CD4-positive, alpha-beta memory T cell (primary cell): ENCODE measurements around the gene S100A5. TPM values are rescaled to one million over a fixed set of nuclear protein-coding genes. Genes with fewer than 3 reads are reported as not detected.
A peak's percentile ranks its signal among the peaks of the same experiment; 100 is the strongest.

Experiments used
- CTCF ChIA-PET: fragments of 350-600 bp; sonication (Branson Sonifier 250); formaldehyde crosslinking; loops from one replicate; lab custom pipeline; 2021; ENCODE audit warnings: inconsistent platforms; ENCODE audit not compliant: partially characterized antibody; lab: Charles Lee
- POLR2A ChIA-PET: fragments of 350-600 bp; sonication (Branson Sonifier 250); formaldehyde crosslinking; loops from one replicate; lab custom pipeline; 2021; ENCODE audit not compliant: partially characterized antibody; lab: Charles Lee
- DNase-seq, 5 donors: peaks; one replicate each; pipeline versions ENCODE4 v3.0.0 to v3.0.0-alpha.2; 2020 to 2022; ENCODE audit warnings: mixed read lengths in 1 of 5
- H3K27ac ChIP-seq: one replicate; pipeline ENCODE4 v1.7.0; 2013; ENCODE audit warnings: low read depth, low read length
- H3K27me3 ChIP-seq: 2 replicates; pipeline ENCODE4 v1.7.0; 2013; ENCODE audit warnings: mild to moderate bottlenecking, low read length, moderate library complexity; ENCODE audit not compliant: insufficient read depth
- H3K36me3 ChIP-seq: 2 replicates; pipeline ENCODE4 v1.7.0; 2013; ENCODE audit warnings: mild to moderate bottlenecking, low read length, moderate library complexity; ENCODE audit not compliant: insufficient read depth
- H3K4me1 ChIP-seq: 2 replicates; pipeline ENCODE4 v1.7.0; 2013; ENCODE audit warnings: mild to moderate bottlenecking, low read length, moderate library complexity; ENCODE audit not compliant: insufficient read depth
- H3K4me3 ChIP-seq, 2 donors: one replicate each; pipeline ENCODE4 v1.7.0; 2013; ENCODE audit warnings: low read length in 2 of 2, mild to moderate bottlenecking in 1 of 2
- H3K9me3 ChIP-seq, 2 donors: one replicate each; pipeline ENCODE4 v1.7.0; 2013; ENCODE audit warnings: low read length in 2 of 2, control low read depth in 1 of 2; ENCODE audit not compliant: control insufficient read depth in 1 of 2
- H3K27ac Mint-ChIP-seq, 7 donors: one replicate each; pipeline ENCODE4 v1.8.0; 2020 to 2021; ENCODE audit warnings: mixed read lengths in 7 of 7, mild to moderate bottlenecking in 6 of 7, inconsistent platforms in 3 of 7, moderate library complexity in 3 of 7
- H3K27me3 Mint-ChIP-seq, 2 donors: one replicate each; pipeline ENCODE4 v1.8.0; 2020 to 2021; ENCODE audit warnings: mixed read lengths in 2 of 2
- H3K36me3 Mint-ChIP-seq, 2 donors: one replicate each; pipeline ENCODE4 v1.8.0; 2020 to 2021; ENCODE audit warnings: mixed read lengths in 2 of 2, inconsistent platforms in 1 of 2, mild to moderate bottlenecking in 1 of 2
- H3K4me1 Mint-ChIP-seq, 4 donors: one replicate each; pipeline ENCODE4 v1.8.0; 2020 to 2021; ENCODE audit warnings: mixed read lengths in 4 of 4, mild to moderate bottlenecking in 1 of 4
- H3K4me3 Mint-ChIP-seq, 8 donors: one replicate each; pipeline ENCODE4 v1.8.0; 2020 to 2021; ENCODE audit warnings: mixed read lengths in 8 of 8, mild to moderate bottlenecking in 7 of 8, moderate library complexity in 6 of 8, inconsistent platforms in 3 of 8
- H3K9me3 Mint-ChIP-seq, 8 donors: one replicate each; pipeline ENCODE4 v1.8.0; 2020 to 2021; ENCODE audit warnings: mixed read lengths in 8 of 8, mild to moderate bottlenecking in 5 of 8, inconsistent platforms in 3 of 8, moderate library complexity in 1 of 8
- intact Hi-C: fragments of 100-400 bp; cut with micrococcal nuclease; formaldehyde crosslinking; loops from one replicate; pipeline ENCODE4 v1.15.1; 2023
- polyA plus RNA-seq, 2 donors: library from polyadenylated mRNA; unstranded; fragments of 300-500 nt; fragmentation: Illumina TruSeq; gene quantifications; one replicate each; pipeline ENCODE4 v1.2.3, GENCODE V29; 2021
- total RNA-seq, 2 experiments: library from RNA; stranded (reverse); gene quantifications; one replicate each; pipeline ENCODE4 v1.2.3, GENCODE V29; 2021

S100A5 gene
- total and polyA plus RNA-seq, 4 experiments from 2014 or later, result 0.93 to 1.8 (median 1.5) TPM; not detected in 1

- H3K36me3 Mint-ChIP-seq, result peaks cover 4 to 8% of the 10 kb centered on the region in 2 donors
- H3K4me1 Mint-ChIP-seq, result peaks cover 11 to 40% (median 29%) of the 10 kb centered on the region in 4 donors
- POLR2A ChIA-PET, result interaction anchor here (1.2 to 2.3 kb wide), 3 partner anchors 10 to 16 kb away, joined by 4 to 11 read pairs (median 5); partner anchors contain the start of genes S100A5 and S100A6
- intact Hi-C loops, result no loop called here
- H3K9me3 Mint-ChIP-seq, result no peaks in the 10 kb centered on the region
- H3K27ac Mint-ChIP-seq, result peak overlapping the region in 5 of 7 donors; percentile 37 to 68 (median 52)
- Histone ChIP-seq H3K9me3 (no peaks in the 10 kb centered on the region), H3K27ac (no peak overlapping the region), H3K27me3 (no peaks in the 10 kb centered on the region), H3K4me3 (no peak overlapping the region), H3K4me1 (peaks cover 25% of the 10 kb centered on the region), H3K36me3 (no peaks in the 10 kb centered on the region)
- H3K27me3 Mint-ChIP-seq, result no peaks in the 10 kb centered on the region
- CTCF ChIA-PET, result interaction anchor here (1.4 to 17.8 kb wide), 2 partner anchors 16 to 18 kb away, joined by 4 to 214 read pairs; partner anchors contain the start of gene S100A6
- no peak for DNase-seq
- no peak overlapping the region for H3K4me3 Mint-ChIP-seq
These were observed 9.1 kb upstream of the S100A5 start for GRCh38 chr1:153549741-153550397.

GRCh38 chr1:153548722-153549688, 8.3 kb upstream of the S100A5 start, which contains the start of gene S100A3:
Gene S100A3 (minus strand): TSS chr1:153549258. CDS start chr1:153548485, 773 bp downstream.
- Mint-ChIP-seq H3K27ac (peak within 1 kb of the TSS in 5 of 7 donors; percentile 6 to 72 (median 57)), H3K4me3 (peak within 1 kb of the TSS in 2 of 8 donors; percentile 43 to 59), H3K9me3 (no peaks in the 10 kb centered on the region), H3K4me1 (peaks cover 15 to 48% (median 37%) of the 10 kb centered on the region in 4 donors), H3K27me3 (no peaks in the 10 kb centered on the region), H3K36me3 (peaks cover 13 to 16% of the 10 kb centered on the region in 2 donors)
- Histone ChIP-seq H3K27me3 (no peaks in the 10 kb centered on the region), H3K4me1 (peaks cover 34% of the 10 kb centered on the region), H3K4me3 (no peak within 1 kb of the TSS), H3K9me3 (no peaks in the 10 kb centered on the region), H3K36me3 (peaks cover 7% of the 10 kb centered on the region), H3K27ac (no peak within 1 kb of the TSS)
- intact Hi-C loops, result no loop called here
- ChIA-PET CTCF (interaction anchor here (1.4 to 17.8 kb wide), 3 partner anchors 15 to 19 kb away, joined by 4 to 214 read pairs (median 213); partner anchors contain the start of gene S100A6), POLR2A (interaction anchor here (2.3 to 9.7 kb wide), 2 partner anchors 9 to 14 kb away, joined by 11 to 631 read pairs; partner anchors contain the start of genes S100A5 and S100A6)
- no peak for DNase-seq

GRCh38 chr1:153547560-153548551, 7.1 kb upstream of the S100A5 start:
- Mint-ChIP-seq H3K4me1 (peaks cover 26 to 60% (median 45%) of the 10 kb centered on the region in 4 donors), H3K27me3 (no peaks in the 10 kb centered on the region), H3K27ac (peak overlapping the region in 6 of 7 donors; percentile 6 to 98 (median 64)), H3K9me3 (no peaks in the 10 kb centered on the region), H3K4me3 (peak overlapping the region in 5 of 8 donors; percentile 21 to 59 (median 43)), H3K36me3 (peaks cover 24 to 28% of the 10 kb centered on the region in 2 donors)
- no peak overlapping the region for H3K27ac ChIP-seq
- H3K4me1 ChIP-seq, result peaks cover 45% of the 10 kb centered on the region
- H3K27me3 ChIP-seq, result no peaks in the 10 kb centered on the region
- intact Hi-C loops, result loop anchor here (2.0 kb wide), 1 partner anchor 15 kb away; no protein-coding TSS in a partner anchor
- no peak overlapping the region for H3K4me3 ChIP-seq
- CTCF ChIA-PET, result interaction anchor here (5.0 to 9.6 kb wide), 2 partner anchors 14 to 37 kb away, joined by 37 to 213 read pairs; partner anchors contain the start of gene S100A6
- peaks cover 18% of the 10 kb centered on the region for H3K36me3 ChIP-seq
- POLR2A ChIA-PET, result interaction anchor here (5.4 to 9.7 kb wide), 2 partner anchors 13 to 17 kb away, joined by 83 to 631 read pairs; partner anchors contain the start of genes S100A2 and S100A6
- no peaks in the 10 kb centered on the region for H3K9me3 ChIP-seq
- DNase-seq, result no peak

- Histone ChIP-seq H3K36me3 (peaks cover 20% of the 10 kb centered on the region), H3K4me3 (peak overlapping the region in 1 of 2 donors; percentile 79), H3K9me3 (no peaks in the 10 kb centered on the region), H3K27ac (peak overlapping the region; percentile 74), H3K27me3 (no peaks in the 10 kb centered on the region), H3K4me1 (peaks cover 54% of the 10 kb centered on the region)
- ChIA-PET CTCF (interaction anchor here (0.7 to 9.6 kb wide), 6 partner anchors 13 to 39 kb away, joined by 3 to 213 read pairs (median 22); partner anchors contain the start of genes S100A2 and S100A6), POLR2A (interaction anchor here (1.1 to 9.7 kb wide), 5 partner anchors 11 to 87 kb away, joined by 3 to 631 read pairs (median 34); partner anchors contain the start of genes CHTOP, S100A2 and S100A6)
- Mint-ChIP-seq H3K27me3 (no peaks in the 10 kb centered on the region), H3K9me3 (no peaks in the 10 kb centered on the region), H3K36me3 (peaks cover 26 to 33% of the 10 kb centered on the region in 2 donors), H3K4me3 (peak overlapping the region in 7 of 8 donors; percentile 48 to 99 (median 96)), H3K27ac (peak overlapping the region; percentile 93 to 98 (median 97)), H3K4me1 (peaks cover 34 to 69% (median 54%) of the 10 kb centered on the region in 4 donors)
- intact Hi-C loops, result loop anchor here (2.0 kb wide), 1 partner anchor 14 kb away; no protein-coding TSS in a partner anchor
- DNase-seq, result no peak
These were observed 6.2 kb upstream of the S100A5 start for GRCh38 chr1:153546796-153547559.

- H3K27ac ChIP-seq, result peak overlapping the region; percentile 74
These were observed 5.6 kb upstream of the S100A5 start for GRCh38 chr1:153546371-153546770.

More at GRCh38 chr1:153546371-153546770, 5.6 kb upstream of the S100A5 start:
- intact Hi-C loops, result loop anchor here (2.0 kb wide), 1 partner anchor 14 kb away; no protein-coding TSS in a partner anchor
- Mint-ChIP-seq H3K36me3 (peaks cover 26 to 33% of the 10 kb centered on the region in 2 donors), H3K4me3 (peak overlapping the region; percentile 96 to 99 (median 98)), H3K27ac (peak overlapping the region; percentile 93 to 98 (median 97)), H3K4me1 (peaks cover 39 to 75% (median 60%) of the 10 kb centered on the region in 4 donors), H3K9me3 (no peaks in the 10 kb centered on the region), H3K27me3 (no peaks in the 10 kb centered on the region)
- peak overlapping the region; percentile 71 to 79 for H3K4me3 ChIP-seq
- H3K4me1 ChIP-seq, result peaks cover 60% of the 10 kb centered on the region
- peaks cover 20% of the 10 kb centered on the region for H3K36me3 ChIP-seq
- H3K27me3 ChIP-seq, result no peaks in the 10 kb centered on the region
- POLR2A ChIA-PET, result interaction anchor here (0.8 to 9.7 kb wide), 11 partner anchors 10 to 419 kb away, joined by 3 to 631 read pairs (median 5); partner anchors contain the start of genes CHTOP, S100A14, S100A2 and S100A6
- H3K9me3 ChIP-seq, result no peaks in the 10 kb centered on the region
- no peak for DNase-seq
- CTCF ChIA-PET, result interaction anchor here (0.7 to 9.6 kb wide), 11 partner anchors 13 to 88 kb away, joined by 3 to 213 read pairs (median 6); partner anchors contain the start of genes CHTOP, S100A2 and S100A6
